K562 (cell line): ENCODE measurements around the gene ADCY4. TPM values are rescaled to one million over a fixed set of nuclear protein-coding genes. Genes with fewer than 3 reads are reported as not detected.

Experiments
- CREM ChIP-seq: IDR thresholded peaks from 2 replicates; pipeline ENCODE4 v1.6.1; 2014; ENCODE audit warnings: antibody characterized with exemption, low read depth
- EHMT2 ChIP-seq: fragments of 450-650 bp; IDR thresholded peaks from 2 replicates; pipeline ENCODE4 v1.6.1; 2018; ENCODE audit warnings: antibody characterized with exemption
- GTF2A2 ChIP-seq: IDR thresholded peaks from 2 replicates; pipeline ENCODE4 v1.6.1; 2016; ENCODE audit warnings: mild to moderate bottlenecking, missing genetic modification characterization, missing compliant biosample characterization
- HMBOX1 ChIP-seq: sonication (generic); IDR thresholded peaks from 2 replicates; pipeline ENCODE4 v1.6.1; 2016
- HNRNPLL ChIP-seq: fragments of 200-400 bp; formaldehyde crosslinking; IDR thresholded peaks from 2 replicates; pipeline ENCODE4 v1.6.1; 2017; ENCODE audit warnings: low read length, low read depth, mild to moderate bottlenecking; ENCODE audit not compliant: poor library complexity, severe bottlenecking
- KDM5B ChIP-seq: fragments of 200-600 bp; sonication (generic); IDR thresholded peaks from 2 replicates; pipeline ENCODE4 v1.6.1; 2012; ENCODE audit warnings: low read depth, mild to moderate bottlenecking, moderate library complexity, low read length, control low read depth, inconsistent platforms; ENCODE audit not compliant: insufficient replicate concordance
- MBD2 ChIP-seq: sonication (generic); IDR thresholded peaks from 2 replicates; pipeline ENCODE4 v1.6.1; 2016; ENCODE audit warnings: low read depth, borderline replicate concordance
- NR1H2 ChIP-seq: sonication (generic); formaldehyde crosslinking; IDR thresholded peaks from 2 replicates; pipeline ENCODE4 v1.4.0; 2020; ENCODE audit warnings: mild to moderate bottlenecking, missing genetic modification reagents
- RHOXF2B ChIP-seq: fragments of 250-450 bp; sonication (Bioruptor Pico); conservative IDR thresholded peaks from 2 replicates; pipeline ENCODE4 v1.5.1; 2021
- SAFB2 ChIP-seq: fragments of 200-400 bp; formaldehyde crosslinking; IDR thresholded peaks from 2 replicates; pipeline ENCODE4 v1.6.1; 2018; ENCODE audit warnings: borderline replicate concordance, low read length, low read depth, moderate library complexity; ENCODE audit not compliant: severe bottlenecking
- SMARCC2 ChIP-seq: fragments of 450-650 bp; IDR thresholded peaks from 2 replicates; pipeline ENCODE4 v1.6.1; 2017; ENCODE audit warnings: antibody characterized with exemption, moderate library complexity, mild to moderate bottlenecking, low read depth
- THAP7 ChIP-seq: fragments of 250-450 bp; sonication (Bioruptor Pico); IDR thresholded peaks from 2 replicates; pipeline ENCODE4 v1.5.0; 2021
- TRIM25 ChIP-seq: fragments of 450-650 bp; IDR thresholded peaks from 2 replicates; pipeline ENCODE4 v1.7.0; 2016; ENCODE audit warnings: borderline replicate concordance
- TSHZ1 ChIP-seq: fragments of 250-450 bp; sonication (Bioruptor Pico); IDR thresholded peaks from 2 replicates; pipeline ENCODE4 v1.4.0; 2020; ENCODE audit warnings: mild to moderate bottlenecking, moderate library complexity
- ZBTB17 ChIP-seq: fragments of 450-650 bp; formaldehyde crosslinking; IDR thresholded peaks from 2 replicates; pipeline ENCODE4 v1.4.0; 2020; ENCODE audit warnings: mild to moderate bottlenecking
- ZBTB5 ChIP-seq: fragments of 450-650 bp; IDR thresholded peaks from 2 replicates; pipeline ENCODE4 v1.6.1; 2017; ENCODE audit warnings: antibody characterized with exemption
- ZNF146 ChIP-seq: IDR thresholded peaks from one replicate; pipeline ENCODE4 v1.6.1; 2018; ENCODE audit warnings: missing compliant biosample characterization; ENCODE audit not compliant: unreplicated experiment
- ZNF696 ChIP-seq: fragments of 250-450 bp; sonication (Bioruptor Pico); conservative IDR thresholded peaks from 2 replicates; pipeline ENCODE4 v1.4.0; 2020; ENCODE audit warnings: mild to moderate bottlenecking, moderate library complexity
- polyA plus RNA-seq, 8 experiments: library from polyadenylated mRNA; depleted of rRNA in 4 of 8; stranded (reverse) in 5 of 8; unstranded in 3 of 8; fragments of >200 nt; fragmentation: Nextera tagmentation in 2 of 8; fragmentation: Illumina TruSeq in 1 of 8; extraction: Ambion mirVana in 2 of 8; extraction: Trizol in 1 of 8; gene quantifications; 2 replicates each; pipeline versions ENCODE4 v1.2.1 to v1.2.3, GENCODE V29; 2011 to 2014; ENCODE audit warnings: inconsistent platforms in 1 of 8, missing spikeins in 1 of 8
- total RNA-seq, 7 experiments: library from RNA; depleted of rRNA in 6 of 7; stranded (reverse); fragments of >200 nt in 6 of 7; fragmentation: Illumina TruSeq in 2 of 7; extraction: Trizol in 2 of 7; gene quantifications; 2 replicates each; pipeline versions ENCODE4 v1.2.1 to v1.2.3, GENCODE V29; 2011 to 2021; ENCODE audit warnings: low replicate concordance in 1 of 7

The ADCY4 gene
- total and polyA plus RNA-seq, 9 of the 15 experiments (the other 6 are each of a cell fraction or from before 2014, with no cell fraction given) = 0.04 to 0.31 (median 0.15) TPM; not detected in 2

- no peak for TF ChIP-seq TSHZ1 (CRISPR knock-in tag)
- TF ChIP-seq MBD2 = no peak
- TF ChIP-seq CREM = no peak
- TF ChIP-seq NR1H2 (CRISPR knock-in tag) = no peak
- TF ChIP-seq ZNF696 = no peak
- TF ChIP-seq ZNF146 (CRISPR knock-in tag) = no peak
- TF ChIP-seq RHOXF2B = no peak
- no peak for TF ChIP-seq EHMT2
- no peak for TF ChIP-seq HMBOX1
- no peak for TF ChIP-seq SAFB2
- no peak for TF ChIP-seq GTF2A2 (tag)
- TF ChIP-seq THAP7 (CRISPR knock-in tag) = no peak
- no peak for TF ChIP-seq ZBTB5
- TF ChIP-seq TRIM25 = no peak
- TF ChIP-seq SMARCC2 = no peak
- TF ChIP-seq KDM5B = no peak
- no peak for TF ChIP-seq HNRNPLL
- TF ChIP-seq ZBTB17 (CRISPR knock-in tag) = no peak
Observed at GRCh38 chr14:24329736-24330135, 5.1 kb downstream of the ADCY4 start (continued).
